ENCODE results near the gene AP3B1.
A peak's percentile ranks its signal among the peaks of the same experiment; 100 is the strongest.

Gene AP3B1

DNA sequence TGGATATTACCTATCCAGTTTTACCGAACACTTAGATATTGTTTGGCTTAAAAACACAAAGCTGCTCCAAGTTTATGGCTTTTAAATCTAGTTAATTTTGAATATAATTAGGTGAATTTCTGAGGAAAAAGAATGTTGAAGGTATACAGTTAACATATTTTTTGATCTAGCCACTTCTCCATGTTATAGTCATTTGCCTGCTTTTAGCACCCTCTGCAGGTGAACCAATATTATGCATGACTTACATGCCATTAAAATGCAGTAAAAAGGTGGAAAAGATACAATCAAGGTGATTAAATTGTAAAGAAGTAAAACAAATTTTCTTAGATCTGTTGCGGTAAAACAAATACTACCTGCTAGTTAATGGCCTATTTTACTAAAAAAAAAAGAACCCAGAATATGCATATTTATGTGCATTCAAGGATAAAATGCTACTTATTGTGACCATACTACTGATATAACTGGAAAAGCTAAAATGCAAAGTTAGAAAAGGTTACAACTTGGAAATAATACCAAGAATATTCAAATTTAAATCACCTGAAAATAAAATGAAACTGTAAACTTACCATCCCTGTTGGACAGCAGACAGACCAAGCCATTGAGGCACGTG, 132.1 kb downstream of the AP3B1 start:
- no peak overlapping the region for H3K27ac ChIP-seq

DNA sequence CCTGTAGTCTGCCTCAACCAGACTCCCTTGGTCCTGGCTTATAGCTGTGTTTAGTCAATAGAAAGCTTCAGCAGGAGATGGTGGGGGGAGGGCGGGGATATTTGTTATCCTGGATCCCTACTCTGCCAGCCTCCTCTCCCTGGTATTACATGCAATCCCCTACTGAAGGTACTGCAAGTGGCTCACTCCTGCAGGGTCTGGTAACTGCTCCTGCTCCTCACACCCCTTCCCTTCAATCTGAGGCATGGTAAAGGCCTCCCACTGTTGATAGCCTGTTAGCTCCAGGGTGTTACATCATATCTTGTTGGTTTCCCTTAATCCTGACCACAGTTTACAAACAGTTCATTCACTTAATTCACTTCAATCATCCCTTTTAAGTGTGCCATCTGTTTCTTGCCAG, 137.5 kb downstream of the AP3B1 start:
- TF ChIP-seq ZFX (IDR thresholded peaks at IDR 0.05) = no peak
- TF ChIP-seq, protein P1, sequence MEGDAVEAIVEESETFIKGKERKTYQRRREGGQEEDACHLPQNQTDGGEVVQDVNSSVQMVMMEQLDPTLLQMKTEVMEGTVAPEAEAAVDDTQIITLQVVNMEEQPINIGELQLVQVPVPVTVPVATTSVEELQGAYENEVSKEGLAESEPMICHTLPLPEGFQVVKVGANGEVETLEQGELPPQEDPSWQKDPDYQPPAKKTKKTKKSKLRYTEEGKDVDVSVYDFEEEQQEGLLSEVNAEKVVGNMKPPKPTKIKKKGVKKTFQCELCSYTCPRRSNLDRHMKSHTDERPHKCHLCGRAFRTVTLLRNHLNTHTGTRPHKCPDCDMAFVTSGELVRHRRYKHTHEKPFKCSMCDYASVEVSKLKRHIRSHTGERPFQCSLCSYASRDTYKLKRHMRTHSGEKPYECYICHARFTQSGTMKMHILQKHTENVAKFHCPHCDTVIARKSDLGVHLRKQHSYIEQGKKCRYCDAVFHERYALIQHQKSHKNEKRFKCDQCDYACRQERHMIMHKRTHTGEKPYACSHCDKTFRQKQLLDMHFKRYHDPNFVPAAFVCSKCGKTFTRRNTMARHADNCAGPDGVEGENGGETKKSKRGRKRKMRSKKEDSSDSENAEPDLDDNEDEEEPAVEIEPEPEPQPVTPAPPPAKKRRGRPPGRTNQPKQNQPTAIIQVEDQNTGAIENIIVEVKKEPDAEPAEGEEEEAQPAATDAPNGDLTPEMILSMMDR (conservative IDR thresholded peaks at IDR 0.05) = no peak

More for the DNA sequence above, 132.1 kb downstream of the AP3B1 start:
- no peak for TF ChIP-seq ZFX (IDR thresholded peaks at IDR 0.05)
- TF ChIP-seq, protein P1 (conservative IDR thresholded peaks at IDR 0.05) = peak; percentile 83

DNA sequence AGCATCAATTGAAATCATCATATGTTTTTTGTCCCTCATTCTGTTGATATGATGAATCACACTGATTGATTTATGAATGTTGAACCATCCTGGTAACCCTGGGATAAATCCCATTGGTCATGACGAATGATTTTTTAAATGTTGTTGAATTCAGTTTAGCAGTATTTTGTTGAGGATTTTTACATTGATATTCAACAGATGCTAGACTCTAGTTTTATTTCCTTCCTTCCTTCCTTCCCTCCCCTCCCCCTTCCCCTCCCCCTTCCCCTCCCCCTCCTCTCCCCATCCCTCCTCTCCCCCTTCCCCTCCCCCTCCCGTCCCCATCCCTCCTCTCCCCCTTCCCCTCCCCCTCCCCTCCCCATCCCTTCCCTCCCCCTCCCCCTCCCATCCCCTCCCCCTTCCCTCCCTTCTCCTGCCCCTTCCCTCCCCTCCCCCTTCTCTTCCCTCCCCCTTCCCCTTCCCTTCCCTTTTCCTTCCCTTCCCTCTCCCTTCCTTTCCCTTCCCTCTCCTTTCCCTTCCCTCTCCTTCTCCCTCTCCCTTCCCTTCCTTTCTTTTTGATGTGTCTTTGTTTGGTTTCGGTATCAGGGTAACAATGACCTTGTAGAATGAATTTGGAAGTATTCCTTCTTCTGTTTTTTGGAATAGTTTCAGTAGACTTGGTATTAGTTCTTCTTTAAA, 142.8 kb downstream of the AP3B1 start:
- TF ChIP-seq, protein P1 (conservative IDR thresholded peaks at IDR 0.05) = no peak
- TF ChIP-seq ZFX (IDR thresholded peaks at IDR 0.05) = no peak
- no peak overlapping the region for H3K27ac ChIP-seq

More for the DNA sequence above, 137.5 kb downstream of the AP3B1 start:
- H3K27ac ChIP-seq = no peak overlapping the region

DNA sequence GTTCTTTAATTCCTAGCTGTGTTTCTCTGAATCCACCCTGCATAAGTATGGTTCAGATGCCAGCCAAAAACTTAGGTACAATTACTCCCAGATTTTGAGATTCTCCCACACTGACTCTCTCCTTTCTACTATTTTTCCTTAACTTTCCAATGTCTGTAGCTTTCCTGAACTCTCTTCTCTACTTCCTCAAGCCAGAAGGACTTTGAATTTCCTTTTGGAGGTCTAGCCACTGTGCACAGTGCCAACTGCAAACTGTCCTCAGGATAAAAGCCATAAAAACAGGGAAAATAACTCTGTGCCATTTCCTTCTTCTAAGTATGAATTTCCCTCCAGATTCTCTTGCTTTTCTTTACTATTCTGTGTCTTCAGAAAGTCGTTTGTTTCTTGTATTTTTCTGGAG, 157.2 kb downstream of the AP3B1 start:
- TF ChIP-seq ZFX (IDR thresholded peaks at IDR 0.05) = no peak
- TF ChIP-seq, protein P1 (conservative IDR thresholded peaks at IDR 0.05) = no peak
- H3K27ac ChIP-seq = no peak overlapping the region

DNA sequence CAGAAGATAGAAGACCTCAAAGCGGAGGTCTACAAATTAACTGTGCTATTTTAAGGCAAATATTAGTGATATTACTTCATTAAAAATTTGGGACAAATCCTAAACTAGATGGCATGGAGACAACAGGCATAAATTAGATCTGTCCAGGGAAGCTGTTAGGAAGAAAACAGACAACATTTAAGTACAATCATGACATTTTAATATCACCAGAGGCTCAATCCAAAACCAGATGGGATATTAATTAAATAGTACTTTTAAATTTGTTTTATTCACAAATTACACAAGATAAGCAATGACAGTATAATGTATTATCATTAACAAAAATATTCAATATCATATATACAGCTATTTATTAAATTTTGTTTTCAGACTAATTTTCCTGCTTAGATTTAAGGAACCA, 161.1 kb downstream of the AP3B1 start:
- H3K27ac ChIP-seq = no peak overlapping the region
- TF ChIP-seq ZFX (IDR thresholded peaks at IDR 0.05) = no peak
- TF ChIP-seq, protein P1 (conservative IDR thresholded peaks at IDR 0.05) = no peak

DNA sequence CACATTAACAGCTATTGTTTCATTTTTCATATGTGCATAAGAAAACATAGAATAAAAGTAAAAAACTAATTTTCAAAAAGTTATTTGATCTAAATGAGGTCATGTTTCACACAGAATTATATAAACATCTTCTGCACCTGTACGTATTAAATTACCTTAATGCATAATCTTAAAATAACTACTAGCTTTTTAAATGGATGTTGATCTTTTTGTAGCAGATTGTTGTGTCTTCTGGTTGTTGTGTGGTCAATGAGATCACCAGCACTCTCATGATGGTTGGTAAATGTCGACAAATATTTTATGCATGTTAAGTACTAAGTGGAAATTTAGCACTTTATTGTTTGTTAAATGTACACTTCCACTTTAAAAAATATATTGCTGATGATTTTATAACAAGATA, 162.0 kb downstream of the AP3B1 start:
- TF ChIP-seq, protein P1 (conservative IDR thresholded peaks at IDR 0.05) = no peak
- TF ChIP-seq ZFX (IDR thresholded peaks at IDR 0.05) = no peak
- no peak overlapping the region for H3K27ac ChIP-seq

DNA sequence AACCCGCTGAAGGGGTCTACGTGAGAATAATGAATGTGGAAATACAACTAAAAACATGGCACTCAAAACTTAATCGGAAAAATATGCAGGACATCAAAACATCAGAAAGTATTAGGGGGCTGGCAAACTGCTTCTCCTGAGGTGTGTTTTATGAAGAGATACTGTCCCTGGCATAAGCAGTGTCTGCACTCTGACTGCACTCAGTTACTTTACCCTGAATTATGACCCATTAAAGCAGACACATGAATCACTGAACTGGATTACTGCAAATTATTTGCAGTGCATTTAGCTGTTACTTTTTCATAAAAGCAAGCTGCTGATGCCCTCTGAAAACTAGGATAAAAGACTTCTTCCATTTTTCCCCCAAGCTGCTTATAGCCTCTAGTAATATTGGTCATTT, 164.9 kb downstream of the AP3B1 start:
- no peak overlapping the region for H3K27ac ChIP-seq
- TF ChIP-seq, protein P1 (conservative IDR thresholded peaks at IDR 0.05) = no peak
- TF ChIP-seq ZFX (IDR thresholded peaks at IDR 0.05) = no peak

Data from C4-2B (cell line).